Heart left ventricle (tissue), 16 donors: ENCODE measurements around the gene OR5M8. TPM values are rescaled to one million over a fixed set of nuclear protein-coding genes. Genes with fewer than 3 reads are reported as not detected.

Experiments
- ATAC-seq, 4 donors: fragments of 200-7000 bp; cut with Tn5 transposase; one replicate each; pipeline ENCODE4 v1.9.1; 2020 to 2022; ENCODE audit warnings: moderate library complexity in 4 of 4, mild to moderate bottlenecking in 3 of 4, moderate number of reproducible peaks in 1 of 4
- DNase-seq, 5 donors: peaks; one replicate each; pipeline ENCODE4 v3.0.0-alpha.2; 2020
- H3K27ac ChIP-seq, 12 donors: fragments of 200-600 bp; sonication (generic) in 4 of 12; one replicate each; pipeline versions ENCODE4 v1.5.0 to v1.8.0; 2016 to 2022; ENCODE audit warnings: mild to moderate bottlenecking in 2 of 12
- H3K27me3 ChIP-seq, 9 donors: fragments of 200-600 bp; sonication (generic) in 2 of 9; one replicate each; pipeline versions ENCODE4 v1.5.1 to v1.8.0; 2016 to 2022; ENCODE audit warnings: mild to moderate bottlenecking in 3 of 9
- H3K36me3 ChIP-seq, 9 donors: fragments of 200-600 bp; sonication (generic) in 2 of 9; one replicate each; pipeline versions ENCODE4 v1.5.0 to v1.8.0; 2018 to 2022; ENCODE audit warnings: mild to moderate bottlenecking in 2 of 9
- H3K4me1 ChIP-seq, 12 donors: fragments of 200-600 bp; sonication (generic) in 4 of 12; one replicate each; pipeline versions ENCODE4 v1.5.0 to v1.8.0; 2016 to 2022; ENCODE audit warnings: mild to moderate bottlenecking in 3 of 12
- H3K4me3 ChIP-seq, 12 donors: fragments of 200-600 bp; sonication (generic) in 4 of 12; one replicate each; pipeline versions ENCODE4 v1.5.0 to v1.8.0; 2017 to 2022; ENCODE audit warnings: mild to moderate bottlenecking in 9 of 12, moderate library complexity in 4 of 12
- H3K9me3 ChIP-seq, 12 donors: fragments of 200-600 bp; sonication (generic) in 4 of 12; one replicate each; pipeline versions ENCODE4 v1.5.0 to v1.8.0; 2016 to 2022; ENCODE audit warnings: mild to moderate bottlenecking in 1 of 12
- POLR2A ChIP-seq, 2 donors: fragments of 450-650 bp; IDR thresholded peaks; one replicate each; pipeline ENCODE4 v1.6.1; 2017; ENCODE audit warnings: antibody characterized with exemption in 2 of 2, mild to moderate bottlenecking in 2 of 2, moderate library complexity in 2 of 2
- WGBS, 4 donors: extraction: QIAGEN DNeasy Blood & Tissue Kit in 2 of 4; methylation state at CpG; one replicate each; pipeline versions ENCODE4 v1.1.5 to v1.1.7; 2013 to 2018; 5-methylcytosine and 5-hydroxymethylcytosine counted together
- intact Hi-C, 10 donors: fragments of 100-400 bp; cut with DNase I; formaldehyde crosslinking; loops; one replicate each; pipeline versions ENCODE4 v1.11.1 to v1.14.2; 2022
- polyA plus RNA-seq, 2 donors: library from polyadenylated mRNA; stranded (reverse); fragments of 200-250 nt; gene quantifications; one replicate each; pipeline ENCODE4 v1.2.3, GENCODE V29; 2013
- total RNA-seq, 9 donors: library from RNA; depleted of rRNA in 2 of 9; stranded (reverse); fragments of >200 nt in 2 of 9; fragmentation: NEBNext Ultra II Directional in 3 of 9; extraction: Animal tissue kit (Norgen Biotek cat#: 25700) in 3 of 9; gene quantifications; one replicate each; pipeline versions ENCODE4 v1.1.0 to v1.2.4, GENCODE V29; 2016 to 2023
- TF ChIP-seq, protein P1 (sequence below), 12 donors: fragments of 200-600 bp; sonication (generic) in 4 of 12; IDR thresholded peaks; one replicate each; pipeline versions ENCODE4 v1.5.0 to v1.8.0; 2018 to 2022; ENCODE audit warnings: antibody characterized with exemption in 12 of 12, mild to moderate bottlenecking in 5 of 12
- donor health status: ischemic (EF 13 %, LVEDD 7.1; RV severe dilation, severe dysfunction).
- donor health status: healthy with polysubstance abuse.
- donor health status: DM: no; HTN: yes; CAD: no.
- donor health status: DM: no; HTN: no; CAD: no.
- donor health status: ischemic (EF 25% LVEDD 6.9; RV normal size, moderate dysfunction).
- donor health status: ischemic (EF 25% LVEDD 5.7; RV mildly dilated, moderate dysfunction).
- donor health status: healthy.
- donor health status: DM: yes; HTN: yes; CAD: no.
- donor health status: ischemic (EF 35%, LVEDD 5.7; RV mildly dilated, moderate dysfunction).
- donor health status: nonischemic (EF 11% LVEDD 7.7; RV severe dilation, severe dysfunction).
- donor health status: DM: yes; HTN: yes; CAD: no.
- donor health status: PGD.
- donor health status: ischemic (EF 29% LVEDD 5.4; RV normal size, mild dysfunction).
- donor health status: nonischemic (EF 23%, LVEDD 6.1; RV moderate dilation, normal function).

OR5M8 gene
- total and polyA plus RNA-seq, 11 donors, result not detected

DNA sequence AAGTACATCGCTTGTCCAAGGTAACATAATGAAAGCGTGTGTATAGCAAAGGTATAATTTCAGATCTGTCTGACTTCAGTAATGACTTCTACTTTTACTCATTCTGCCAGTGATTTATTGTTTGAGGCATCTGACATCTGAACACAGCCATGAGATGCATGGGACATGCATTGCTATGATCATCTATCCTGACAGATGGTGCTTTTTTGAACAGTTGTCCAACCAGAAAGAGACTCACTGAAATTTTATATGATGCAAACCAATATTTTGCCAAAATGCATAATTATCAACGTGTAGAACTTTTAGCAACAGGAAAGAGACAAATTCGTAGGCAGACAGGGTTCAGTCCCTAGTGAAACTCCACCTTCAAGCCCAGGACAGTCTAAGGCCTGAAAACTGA, 37.6 kb downstream of the OR5M8 start:
- no peak overlapping the region for H3K27ac ChIP-seq
- H3K36me3 ChIP-seq, result no peaks in the 10 kb centered on the region
- intact Hi-C loops, result no loop called here
- WGBS, 4 donors, result 63 to 67% (median 66%) methylated on average over 4 of the region's 4 CpGs
- H3K27me3 ChIP-seq, result no peaks in the 10 kb centered on the region
- DNase-seq, result no peak
- H3K4me1 ChIP-seq, result no peaks in the 10 kb centered on the region
- H3K9me3 ChIP-seq, result peaks cover 0 to 3% (median 0%) of the 10 kb centered on the region in 12 donors
- TF ChIP-seq POLR2A (IDR thresholded peaks at IDR 0.05), result no peak
- TF ChIP-seq, protein P1, sequence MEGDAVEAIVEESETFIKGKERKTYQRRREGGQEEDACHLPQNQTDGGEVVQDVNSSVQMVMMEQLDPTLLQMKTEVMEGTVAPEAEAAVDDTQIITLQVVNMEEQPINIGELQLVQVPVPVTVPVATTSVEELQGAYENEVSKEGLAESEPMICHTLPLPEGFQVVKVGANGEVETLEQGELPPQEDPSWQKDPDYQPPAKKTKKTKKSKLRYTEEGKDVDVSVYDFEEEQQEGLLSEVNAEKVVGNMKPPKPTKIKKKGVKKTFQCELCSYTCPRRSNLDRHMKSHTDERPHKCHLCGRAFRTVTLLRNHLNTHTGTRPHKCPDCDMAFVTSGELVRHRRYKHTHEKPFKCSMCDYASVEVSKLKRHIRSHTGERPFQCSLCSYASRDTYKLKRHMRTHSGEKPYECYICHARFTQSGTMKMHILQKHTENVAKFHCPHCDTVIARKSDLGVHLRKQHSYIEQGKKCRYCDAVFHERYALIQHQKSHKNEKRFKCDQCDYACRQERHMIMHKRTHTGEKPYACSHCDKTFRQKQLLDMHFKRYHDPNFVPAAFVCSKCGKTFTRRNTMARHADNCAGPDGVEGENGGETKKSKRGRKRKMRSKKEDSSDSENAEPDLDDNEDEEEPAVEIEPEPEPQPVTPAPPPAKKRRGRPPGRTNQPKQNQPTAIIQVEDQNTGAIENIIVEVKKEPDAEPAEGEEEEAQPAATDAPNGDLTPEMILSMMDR (IDR thresholded peaks at IDR 0.05), result no peak
- no peak for ATAC-seq
- no peak overlapping the region for H3K4me3 ChIP-seq

Other genes starting within 250 kb of the OR5M8 start
- not detected for gene OR5T3, start 239.1 kb downstream of the OR5M8 start, total RNA-seq
- not detected for gene OR5T3, start 239.1 kb downstream of the OR5M8 start, polyA plus RNA-seq
- gene OR5T1, start 217.2 kb downstream of the OR5M8 start, total RNA-seq, result not detected
- gene OR5T1, start 217.2 kb downstream of the OR5M8 start, polyA plus RNA-seq, result not detected
- not detected for gene OR8H1, start 199.1 kb downstream of the OR5M8 start, total RNA-seq
- not detected for gene OR8H1, start 199.1 kb downstream of the OR5M8 start, polyA plus RNA-seq
- not detected for gene OR8K3, start 176.2 kb downstream of the OR5M8 start, total RNA-seq
- not detected for gene OR8K3, start 176.2 kb downstream of the OR5M8 start, polyA plus RNA-seq
- not detected for gene OR8K1, start 145.3 kb downstream of the OR5M8 start, total RNA-seq
- gene OR8K1, start 145.3 kb downstream of the OR5M8 start, polyA plus RNA-seq, result not detected
- gene OR8J1, start 137.1 kb downstream of the OR5M8 start, total RNA-seq, result not detected
- not detected for gene OR8J1, start 137.1 kb downstream of the OR5M8 start, polyA plus RNA-seq
- not detected for gene OR8U1, start 115.7 kb downstream of the OR5M8 start, total RNA-seq
- not detected for gene OR8U1, start 115.7 kb downstream of the OR5M8 start, polyA plus RNA-seq
- not detected for gene OR5AL1, start 78.7 kb downstream of the OR5M8 start, total RNA-seq
- gene OR5AL1, start 78.7 kb downstream of the OR5M8 start, polyA plus RNA-seq, result not detected
- not detected for gene OR5M3, start 18.0 kb downstream of the OR5M8 start, total RNA-seq
- not detected for gene OR5M3, start 18.0 kb downstream of the OR5M8 start, polyA plus RNA-seq
- gene OR5M11, start 51.9 kb upstream of the OR5M8 start, total RNA-seq, result not detected
- gene OR5M11, start 51.9 kb upstream of the OR5M8 start, polyA plus RNA-seq, result not detected
- gene OR5M10, start 86.4 kb upstream of the OR5M8 start, total RNA-seq, result not detected
- not detected for gene OR5M10, start 86.4 kb upstream of the OR5M8 start, polyA plus RNA-seq
- gene OR5M1, start 123.5 kb upstream of the OR5M8 start, total RNA-seq, result not detected
- gene OR5M1, start 123.5 kb upstream of the OR5M8 start, polyA plus RNA-seq, result not detected
- gene OR5AP2, start 151.1 kb upstream of the OR5M8 start, total RNA-seq, result not detected
- gene OR5AP2, start 151.1 kb upstream of the OR5M8 start, polyA plus RNA-seq, result not detected
- gene OR5AR1, start 172.3 kb upstream of the OR5M8 start, total RNA-seq, result not detected
- not detected for gene OR5AR1, start 172.3 kb upstream of the OR5M8 start, polyA plus RNA-seq
- not detected for gene OR9G1, start 207.7 kb upstream of the OR5M8 start, total RNA-seq
- not detected for gene OR9G1, start 207.7 kb upstream of the OR5M8 start, polyA plus RNA-seq